ENCODE results near the gene PDE9A.

- no peak for TF ChIP-seq HDGF (IDR thresholded peaks at IDR 0.05; ENCODE audit: borderline replicate concordance)
- TF ChIP-seq SP1 (IDR thresholded peaks at IDR 0.05) = no peak
- no peak for TF ChIP-seq FOXK2 (IDR thresholded peaks at IDR 0.05)
- TF ChIP-seq FOXM1 (IDR thresholded peaks at IDR 0.05; ENCODE audit: borderline replicate concordance) = no peak
- TF ChIP-seq ZNF384 (IDR thresholded peaks at IDR 0.05) = no peak
- no peak for TF ChIP-seq FOXA1 (IDR thresholded peaks at IDR 0.05)
- TF ChIP-seq BHLHE40 (IDR thresholded peaks at IDR 0.05; ENCODE audit: borderline replicate concordance) = no peak
- TF ChIP-seq SUZ12 (IDR thresholded peaks at IDR 0.05) = no peak
- TF ChIP-seq PKNOX1 (IDR thresholded peaks at IDR 0.05) = no peak
- TF ChIP-seq TARDBP (IDR thresholded peaks at IDR 0.05) = no peak
- TF ChIP-seq ELF4 (IDR thresholded peaks at IDR 0.05) = no peak
- TF ChIP-seq CTBP1 (IDR thresholded peaks at IDR 0.05; ENCODE audit: borderline replicate concordance) = no peak
- no peak for TF ChIP-seq LEF1 (IDR thresholded peaks at IDR 0.05; ENCODE audit: borderline replicate concordance)
Observed at GRCh38 chr21:42703136-42703908, 49.9 kb downstream of the PDE9A start.
